Activated CD8-positive, alpha-beta memory T cell treated with anti-CD3 and anti-CD28 coated beads for 4 hours (primary cell): ENCODE measurements around the gene TMPRSS11A.

Experiments used
- DNase-seq, 2 donors: peaks; one replicate each; pipeline ENCODE4 v3.0.0-alpha.2; 2020; ENCODE audit warnings: low read depth in 2 of 2

TMPRSS11A gene, protein sequence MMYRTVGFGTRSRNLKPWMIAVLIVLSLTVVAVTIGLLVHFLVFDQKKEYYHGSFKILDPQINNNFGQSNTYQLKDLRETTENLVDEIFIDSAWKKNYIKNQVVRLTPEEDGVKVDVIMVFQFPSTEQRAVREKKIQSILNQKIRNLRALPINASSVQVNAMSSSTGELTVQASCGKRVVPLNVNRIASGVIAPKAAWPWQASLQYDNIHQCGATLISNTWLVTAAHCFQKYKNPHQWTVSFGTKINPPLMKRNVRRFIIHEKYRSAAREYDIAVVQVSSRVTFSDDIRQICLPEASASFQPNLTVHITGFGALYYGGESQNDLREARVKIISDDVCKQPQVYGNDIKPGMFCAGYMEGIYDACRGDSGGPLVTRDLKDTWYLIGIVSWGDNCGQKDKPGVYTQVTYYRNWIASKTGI

DNA sequence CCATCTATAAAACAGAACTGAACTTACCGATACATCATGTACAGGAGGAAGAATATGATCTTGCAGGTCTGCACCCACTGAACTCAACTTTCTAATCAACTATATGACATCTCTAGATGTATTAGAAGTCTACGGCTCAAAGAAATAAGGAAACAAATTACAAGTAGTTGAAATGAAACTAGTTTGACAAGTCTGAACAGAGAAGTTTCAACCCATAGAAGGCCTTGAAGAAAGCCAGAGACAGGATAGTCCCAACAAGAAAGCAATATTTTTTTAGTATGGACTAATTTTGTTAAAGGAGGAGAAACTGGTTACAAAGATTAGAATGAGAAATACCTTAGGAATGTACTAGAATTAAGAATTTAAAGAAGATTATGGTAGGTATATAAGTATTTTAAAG is at the start of gene TMPRSS11A:
TSS of gene TMPRSS11A (minus strand) at position 138 of the 400 bp plus-strand sequence. CDS start at position 38, 100 bp downstream.
- DNase-seq = no peak

DNA sequence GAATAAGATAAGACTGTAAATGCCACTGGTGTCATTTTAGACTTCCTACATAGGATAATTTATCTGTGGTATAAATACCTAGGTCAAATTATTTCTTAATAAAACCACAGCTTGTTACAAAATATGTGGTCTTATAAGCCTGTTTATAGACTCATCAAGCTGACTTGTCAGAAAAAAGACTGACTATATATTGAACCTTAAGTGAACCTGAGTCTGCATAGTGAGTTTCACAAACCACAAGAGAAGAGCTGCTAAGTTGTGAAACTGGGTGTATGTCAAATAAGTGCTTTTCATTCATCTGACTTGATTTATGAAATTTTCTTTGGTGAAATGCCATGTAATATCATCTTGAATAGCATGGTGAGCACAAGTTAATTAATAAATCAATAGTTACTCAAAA is 48.4 kb upstream of the TMPRSS11A start:
- no peak for DNase-seq

DNA sequence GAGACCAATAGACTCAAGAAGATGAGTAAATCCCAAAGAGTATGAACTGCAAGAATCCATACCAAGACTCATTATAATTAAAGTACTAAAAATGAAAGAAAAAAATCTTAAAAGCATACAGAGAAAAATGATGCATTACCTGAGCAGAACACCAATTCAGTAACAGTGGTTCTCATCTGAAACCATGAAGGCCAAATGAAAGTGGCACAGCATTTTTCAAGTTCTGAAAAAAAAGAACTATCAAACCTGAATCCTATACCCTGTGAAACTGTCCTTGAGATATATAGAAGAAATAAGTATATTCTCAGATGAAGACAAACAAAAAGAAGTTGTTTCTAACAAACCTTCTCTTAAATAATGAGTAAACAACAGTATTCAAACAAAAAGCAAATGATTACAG is 39.6 kb upstream of the TMPRSS11A start:
- no peak for DNase-seq

DNA sequence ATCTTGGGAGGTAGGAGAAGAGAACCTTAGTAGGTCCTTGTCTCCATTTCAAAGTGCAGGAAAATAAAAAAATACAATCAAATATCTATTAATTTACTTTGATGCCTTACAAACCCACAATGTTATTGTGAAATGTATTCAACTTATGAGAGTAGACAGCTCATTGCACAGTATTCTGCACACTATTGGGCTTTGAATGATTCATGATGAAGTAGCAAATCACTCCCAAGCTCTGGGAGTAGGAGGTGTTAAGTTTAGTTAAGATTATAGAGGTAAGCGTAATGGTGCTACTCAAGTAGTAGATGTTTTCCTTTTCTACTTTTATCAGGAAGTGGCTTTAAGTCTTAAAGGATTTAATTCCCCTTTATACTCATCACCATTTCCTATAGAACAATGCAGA is 32.8 kb upstream of the TMPRSS11A start:
- DNase-seq = no peak

DNA sequence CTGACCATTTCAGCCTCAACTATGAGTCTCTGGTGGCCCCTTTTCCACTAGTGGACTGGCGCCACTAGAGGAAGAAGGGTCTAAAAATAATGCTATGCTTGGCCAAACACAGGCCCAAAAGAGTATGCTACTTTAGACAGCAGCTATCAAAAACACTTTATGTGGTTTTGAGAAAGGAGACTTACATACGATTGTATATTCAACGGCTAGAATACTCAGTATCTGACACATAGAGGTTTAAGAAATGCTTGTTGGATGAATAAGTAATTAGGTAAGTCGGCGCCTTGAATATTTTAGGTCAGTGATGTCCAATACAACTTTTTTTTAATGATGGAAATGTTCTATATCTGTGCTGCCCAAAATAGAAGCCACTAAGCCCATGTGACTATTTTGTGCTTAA is 25.7 kb upstream of the TMPRSS11A start:
- no peak for DNase-seq

DNA sequence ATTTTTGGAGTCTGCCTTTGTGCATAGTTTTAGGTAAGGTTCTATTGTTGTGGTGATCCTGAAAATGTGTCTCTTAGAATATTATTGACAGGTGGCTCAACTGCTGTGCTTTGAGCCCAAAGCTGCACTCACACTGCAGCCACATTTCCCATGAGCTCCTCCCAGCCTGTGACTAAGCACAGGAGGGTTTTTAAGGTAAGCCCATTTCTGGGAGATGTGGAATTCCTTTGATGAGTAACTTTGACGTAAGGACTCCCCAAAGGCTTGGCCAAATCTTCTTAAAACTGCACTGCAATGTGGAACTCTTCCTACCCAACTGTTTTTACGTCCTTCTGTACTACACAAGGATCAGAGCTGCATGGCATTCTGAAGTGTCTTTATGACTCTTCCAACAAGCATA is 20.0 kb upstream of the TMPRSS11A start:
- no peak for DNase-seq

DNA sequence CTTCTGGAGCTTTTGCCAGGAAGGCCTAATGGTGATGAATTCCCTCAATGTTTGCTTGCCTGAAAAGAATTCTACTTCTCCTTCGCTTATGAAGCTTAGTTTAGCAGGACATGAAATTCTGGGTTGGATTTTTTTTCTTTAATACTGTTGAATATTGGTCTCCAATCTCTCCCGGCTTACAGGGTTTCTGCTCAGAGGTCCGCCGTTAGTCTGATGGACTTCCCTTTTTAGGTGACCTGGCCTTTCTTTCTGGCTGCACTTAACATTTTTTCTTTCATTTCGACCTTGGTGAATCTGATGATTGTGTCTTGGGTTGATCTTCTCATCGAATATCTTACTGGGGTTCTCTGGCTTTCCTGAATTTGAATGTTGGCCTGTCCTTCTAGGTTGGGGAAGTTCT is 17.2 kb upstream of the TMPRSS11A start:
- no peak for DNase-seq

DNA sequence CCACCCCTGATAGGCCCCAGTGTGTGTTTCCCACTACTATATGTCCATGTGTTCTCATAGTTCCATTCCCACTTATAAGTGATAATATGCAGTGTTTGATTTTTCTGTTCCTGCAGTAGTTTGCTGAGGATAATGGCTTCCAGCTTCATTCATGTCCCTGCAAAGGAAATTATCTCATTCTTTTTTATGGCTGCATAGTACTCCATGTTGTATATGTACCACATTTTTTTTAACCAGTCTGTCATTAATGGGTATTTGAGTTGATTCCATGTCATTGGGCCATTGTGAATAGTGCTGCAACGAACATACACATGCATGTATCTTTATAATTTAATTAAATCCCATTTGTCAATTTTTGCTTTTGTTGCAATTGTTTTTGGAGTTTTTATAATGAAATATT is 10.3 kb upstream of the TMPRSS11A start:
- DNase-seq = no peak

DNA sequence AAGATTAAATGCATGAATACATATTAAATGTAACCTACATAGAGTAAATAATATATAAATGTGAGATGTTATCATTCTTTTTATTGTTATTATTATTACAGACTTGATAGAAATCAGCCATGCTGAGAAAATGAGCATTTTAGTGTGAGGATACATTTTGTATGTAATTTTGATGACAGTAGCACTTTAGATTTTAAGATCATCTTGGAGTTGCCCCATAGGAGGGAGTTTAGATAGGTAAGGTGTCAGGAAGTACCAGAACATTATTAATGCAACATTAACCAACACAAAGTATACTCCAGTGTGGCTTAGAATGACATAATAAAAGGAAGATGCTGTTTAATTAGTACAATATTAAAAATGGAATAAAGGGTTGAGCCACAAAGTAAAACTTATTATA is 8.4 kb downstream of the TMPRSS11A start:
- no peak for DNase-seq

DNA sequence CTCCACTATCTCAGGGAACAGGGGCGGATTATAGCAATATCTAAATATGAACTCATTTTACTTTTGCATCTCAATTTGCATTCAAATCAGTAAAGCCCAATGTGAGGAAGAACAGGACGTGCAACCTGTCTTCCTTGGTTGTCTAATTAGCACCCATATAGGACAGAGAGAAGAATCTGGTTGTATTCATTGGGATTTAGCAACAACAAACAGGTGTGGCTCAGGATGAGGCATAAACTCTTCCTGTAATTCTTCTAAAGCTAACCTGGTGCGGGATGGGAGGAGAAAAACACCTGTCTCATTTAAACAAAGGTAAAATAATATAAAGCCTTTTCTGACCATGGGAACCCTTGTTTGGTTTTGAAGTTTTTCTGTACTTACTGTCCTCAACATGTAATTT is 22.2 kb downstream of the TMPRSS11A start:
- DNase-seq = no peak

DNA sequence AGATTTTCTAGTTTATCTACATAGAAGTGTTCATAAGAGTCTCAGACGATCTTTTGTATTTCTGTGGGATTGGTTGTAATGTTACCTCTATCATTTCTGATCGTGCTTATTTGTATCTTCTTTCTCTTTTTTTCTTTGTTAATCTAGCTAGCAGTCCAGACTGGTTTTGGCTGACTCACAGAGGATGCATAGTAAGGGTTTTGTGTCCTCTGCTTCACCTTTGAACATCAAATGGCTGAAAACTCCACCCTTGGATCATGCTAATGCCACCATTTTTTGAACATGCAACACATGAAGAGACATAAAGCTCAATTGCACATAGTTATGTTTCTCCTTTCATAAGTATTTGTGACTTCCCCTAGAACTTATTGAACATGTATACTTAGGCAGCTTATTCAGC is 22.8 kb downstream of the TMPRSS11A start:
- no peak for DNase-seq

DNA sequence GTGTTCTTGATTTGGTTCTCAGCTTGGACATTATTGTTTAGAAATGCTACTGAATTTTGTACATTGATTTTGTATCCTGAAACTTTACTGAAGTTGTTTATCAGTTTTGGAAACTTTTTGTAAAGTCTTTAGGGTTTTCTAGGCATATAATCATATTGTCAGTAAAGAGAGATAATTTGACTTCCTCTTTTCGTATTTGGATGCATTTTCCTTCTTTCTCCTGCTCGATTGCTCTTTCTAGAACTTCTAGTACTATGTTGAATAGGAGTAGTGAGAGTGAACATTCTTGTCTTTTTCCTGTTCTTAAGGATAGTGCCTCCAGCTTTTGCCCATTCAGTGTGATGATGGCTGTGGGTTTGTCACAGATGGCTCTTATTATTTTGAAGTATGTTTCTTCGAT is 24.1 kb downstream of the TMPRSS11A start:
- DNase-seq = no peak

DNA sequence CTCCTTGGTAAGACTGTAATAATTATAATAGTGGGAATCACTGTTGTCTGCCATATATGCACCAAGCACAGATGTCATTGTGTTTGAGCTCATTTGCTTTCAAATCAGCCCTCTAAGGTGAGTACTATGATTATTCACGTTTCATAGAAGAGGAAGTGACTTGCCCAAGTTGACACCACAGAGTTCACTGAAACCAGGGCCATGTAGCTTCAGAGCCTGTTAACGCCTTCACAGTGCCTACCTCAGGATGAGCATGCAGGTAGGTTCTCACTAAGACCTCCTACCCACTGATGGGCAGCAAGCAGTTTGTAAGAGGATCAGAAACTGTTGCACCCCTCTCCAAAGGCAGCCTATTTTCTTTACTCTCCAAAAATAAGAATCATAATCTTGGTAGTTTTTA is 27.4 kb downstream of the TMPRSS11A start:
- no peak for DNase-seq

DNA sequence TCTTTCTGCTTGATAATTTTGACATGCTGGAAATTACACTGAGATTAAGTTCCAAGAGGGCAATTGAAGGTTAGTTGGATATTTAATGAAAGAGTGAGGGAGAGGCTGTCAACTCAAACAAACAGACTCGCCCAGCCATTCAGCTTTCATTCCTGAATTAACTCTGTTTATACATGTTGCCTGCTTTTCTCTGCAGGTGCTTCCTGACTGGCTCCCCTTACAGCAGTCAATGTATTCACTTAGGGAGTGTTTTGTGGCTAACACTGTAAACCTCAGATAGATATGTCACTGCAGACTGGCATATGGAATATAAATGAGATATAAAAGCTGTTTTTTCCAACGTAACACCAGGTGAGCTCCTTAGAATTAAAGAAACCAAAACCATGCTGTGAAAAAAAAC is 28.7 kb downstream of the TMPRSS11A start:
- DNase-seq = no peak

DNA sequence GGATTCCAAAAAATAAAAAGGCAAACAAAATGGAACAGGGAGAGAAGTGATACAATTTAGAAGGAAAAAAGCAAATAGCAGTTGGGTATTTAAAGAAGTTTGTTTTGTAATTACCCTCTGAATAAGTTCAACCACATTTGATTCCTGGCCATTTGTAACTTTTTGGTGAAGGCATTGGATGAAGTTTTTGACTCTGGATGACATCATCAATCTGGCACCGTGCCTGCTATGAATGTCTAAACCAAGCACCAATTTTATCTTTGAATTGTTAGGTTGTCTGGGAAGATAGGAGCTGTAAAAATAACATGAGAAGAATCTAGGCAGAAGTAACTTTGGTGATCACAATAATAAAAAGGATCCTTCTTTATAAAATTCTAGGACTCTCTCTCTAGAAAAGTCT is 29.5 kb downstream of the TMPRSS11A start:
- no peak for DNase-seq

DNA sequence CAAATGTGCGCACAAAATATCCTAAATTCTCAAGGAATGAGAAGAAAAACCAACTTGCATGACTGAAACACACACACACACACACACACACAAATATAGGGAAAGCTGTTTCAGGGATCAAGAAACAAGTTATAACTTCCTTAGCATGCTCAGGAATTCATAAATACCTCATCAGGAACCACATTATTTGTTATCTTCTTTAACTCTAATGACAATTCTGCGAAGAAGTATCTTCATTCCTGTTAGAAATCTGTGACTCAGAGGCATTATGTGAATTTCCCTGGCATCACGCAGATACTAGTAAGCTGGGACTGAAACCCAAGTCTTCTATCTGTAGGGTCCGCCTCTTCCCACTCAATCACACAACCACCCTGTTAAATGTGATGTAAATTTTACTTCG is 30.3 kb downstream of the TMPRSS11A start:
- DNase-seq = no peak

DNA sequence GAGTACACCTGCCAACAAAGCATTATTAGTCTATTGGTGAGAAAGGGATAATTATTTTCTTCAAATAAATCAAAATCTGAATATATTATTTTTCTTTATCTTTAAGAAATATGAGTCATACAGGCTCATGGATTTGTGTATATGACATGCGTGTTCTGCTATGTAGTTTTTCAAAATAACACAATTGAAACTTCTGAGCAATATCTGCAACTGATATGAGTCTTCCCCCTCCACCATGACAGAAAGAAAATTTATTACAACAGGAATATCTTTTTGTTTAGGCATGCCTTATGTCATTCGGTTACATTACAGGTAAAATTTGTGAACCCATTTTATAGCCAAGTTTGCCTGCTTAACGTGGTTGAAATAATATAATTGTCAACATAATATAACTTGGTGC is 32.0 kb downstream of the TMPRSS11A start:
- no peak for DNase-seq

DNA sequence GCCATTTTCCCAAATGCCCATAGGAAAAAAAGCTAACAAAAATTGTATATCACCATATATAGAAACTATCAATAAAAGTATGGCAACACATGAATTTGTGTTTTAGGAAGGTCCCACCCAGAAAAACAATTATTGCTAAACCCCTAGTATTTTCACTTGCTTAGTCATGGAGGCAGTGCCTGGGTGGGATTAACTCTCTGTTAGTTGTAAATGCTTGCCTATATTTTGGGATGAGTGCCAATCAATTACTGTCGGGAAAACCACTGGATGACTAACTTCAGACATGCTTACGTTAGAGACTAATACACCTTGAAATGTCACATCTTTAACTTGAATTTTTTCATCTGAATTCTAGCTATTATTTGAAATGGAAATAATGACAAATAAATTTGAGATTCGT is 33.9 kb downstream of the TMPRSS11A start:
- no peak for DNase-seq

DNA sequence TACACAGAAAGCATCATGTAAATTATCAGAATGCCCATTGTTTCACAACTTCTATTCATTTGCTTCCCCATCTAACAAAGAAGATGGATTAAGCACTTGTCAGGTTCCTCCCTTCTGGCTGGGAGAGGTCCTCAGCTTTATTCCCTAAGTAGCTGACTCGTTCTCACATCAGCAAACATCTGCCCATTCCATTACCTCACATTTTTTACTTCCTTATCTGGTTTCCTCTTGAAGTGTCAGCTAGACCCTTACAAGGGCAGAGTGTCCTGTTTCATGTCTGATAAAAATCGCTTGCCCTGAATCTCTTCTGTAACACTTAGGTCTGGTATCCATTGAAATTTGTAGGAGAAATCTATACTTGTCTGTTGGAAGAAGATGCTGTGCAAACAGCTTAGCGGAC is 34.7 kb downstream of the TMPRSS11A start:
- no peak for DNase-seq

DNA sequence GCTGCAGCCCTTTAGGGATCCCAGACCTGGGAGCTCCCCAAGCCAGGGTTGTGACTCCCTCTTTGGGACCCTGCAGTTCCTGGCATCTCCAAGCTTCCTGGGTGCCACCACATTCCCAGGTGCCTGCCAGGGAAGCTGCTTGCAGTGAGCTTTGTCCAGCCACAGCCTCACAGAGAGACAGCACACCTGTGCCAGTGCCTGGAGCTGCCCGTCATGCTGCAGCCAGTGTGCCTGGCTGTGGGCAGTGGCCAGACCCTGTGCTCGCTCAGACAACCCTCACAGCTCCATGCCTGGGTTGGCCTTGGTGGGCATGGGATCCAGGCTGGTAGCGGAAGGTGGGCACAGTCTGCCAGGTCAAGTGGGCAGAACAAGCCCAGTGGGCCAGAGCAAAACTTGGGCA is 36.0 kb downstream of the TMPRSS11A start:
- no peak for DNase-seq

DNA sequence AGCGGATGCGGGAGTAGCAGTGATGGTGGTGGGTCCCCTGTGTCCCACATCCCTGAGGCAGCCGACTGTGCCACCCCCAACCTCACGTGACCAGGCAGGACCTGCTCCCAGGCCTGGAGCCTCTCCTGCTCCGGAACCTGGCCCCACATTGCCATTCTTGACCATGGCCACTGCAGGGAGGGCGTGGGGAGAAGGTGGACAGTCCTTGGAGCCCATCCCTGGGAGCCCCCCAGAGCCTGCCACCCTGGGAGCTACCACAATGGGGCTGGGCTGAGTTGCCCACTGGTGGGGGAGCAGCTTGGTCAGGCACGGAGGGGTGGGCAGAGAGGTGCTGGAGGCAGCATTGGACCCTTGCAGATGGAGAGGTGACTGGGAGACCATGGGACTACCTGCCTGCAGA is 36.8 kb downstream of the TMPRSS11A start:
- no peak for DNase-seq

DNA sequence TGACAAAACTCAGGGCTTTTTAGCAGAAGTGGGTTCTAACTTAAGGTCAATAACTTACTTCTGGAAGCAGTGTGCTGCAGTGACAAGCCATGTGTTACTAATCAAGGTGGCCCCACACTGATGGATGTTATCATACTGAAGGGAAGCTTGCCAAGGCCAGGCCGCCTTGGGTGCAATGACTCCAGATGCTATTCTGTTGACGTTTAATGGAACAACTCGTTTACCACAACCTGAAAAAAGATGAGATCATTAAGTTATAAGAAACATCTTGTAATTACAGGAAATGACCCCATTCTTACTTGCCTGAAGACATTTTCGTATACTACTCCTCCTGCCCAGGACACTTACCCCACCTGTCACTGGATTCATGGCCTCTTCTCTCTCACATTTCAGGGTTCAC is 40.6 kb downstream of the TMPRSS11A start:
- no peak for DNase-seq

DNA sequence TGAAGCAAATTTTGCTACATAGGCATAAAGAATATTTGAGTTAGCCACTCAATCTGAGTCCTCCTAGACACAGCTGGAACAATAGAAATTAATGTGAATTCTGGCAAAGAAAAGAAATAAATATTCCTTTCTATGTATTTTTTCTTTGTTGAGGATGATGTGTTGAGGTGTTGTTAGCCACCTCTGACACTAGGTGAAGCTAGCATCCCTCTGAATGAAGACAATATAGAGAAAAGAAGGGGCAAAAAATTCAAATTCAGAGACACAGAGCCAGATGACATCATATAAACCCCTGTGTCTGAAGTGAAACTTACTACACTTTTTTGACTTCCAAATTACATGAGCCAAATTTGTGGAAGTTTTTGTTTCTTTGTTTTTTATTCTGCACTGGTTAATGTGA is 44.9 kb downstream of the TMPRSS11A start:
- no peak for DNase-seq

DNA sequence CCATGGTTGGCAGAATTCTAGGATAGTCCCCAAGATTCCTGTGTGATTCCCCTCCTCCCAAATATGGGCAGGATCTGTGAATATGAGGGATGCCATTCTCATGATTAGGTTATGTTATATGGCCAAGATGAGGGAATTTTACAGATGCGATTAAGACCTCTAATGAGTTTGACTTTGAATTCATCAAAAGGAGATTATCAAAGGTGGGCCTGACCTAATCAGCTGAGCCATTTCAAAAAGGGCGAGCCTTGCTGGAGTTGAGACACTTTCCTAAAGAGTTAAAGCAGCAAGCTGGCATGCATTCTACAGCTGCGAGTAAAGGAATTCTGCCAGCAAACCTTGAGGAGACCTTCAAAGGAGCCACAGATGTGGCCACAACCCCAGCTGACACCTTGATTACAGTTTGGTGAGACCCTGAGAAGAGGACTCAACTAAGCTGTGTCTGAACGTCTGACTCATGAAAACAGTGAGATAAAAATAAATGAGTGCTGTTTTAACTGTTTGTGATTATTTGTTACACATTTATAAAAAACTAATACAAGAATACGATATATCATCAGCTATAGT is 47.8 kb downstream of the TMPRSS11A start:
- no peak for DNase-seq
